NCI-H1048 (cell line): ENCODE data around the gene EVX1.

Source experiments
- DNase-seq: peaks from one replicate; lab custom pipeline; 2025; lab: John Stamatoyannopoulos, UW

Gene EVX1

DNA sequence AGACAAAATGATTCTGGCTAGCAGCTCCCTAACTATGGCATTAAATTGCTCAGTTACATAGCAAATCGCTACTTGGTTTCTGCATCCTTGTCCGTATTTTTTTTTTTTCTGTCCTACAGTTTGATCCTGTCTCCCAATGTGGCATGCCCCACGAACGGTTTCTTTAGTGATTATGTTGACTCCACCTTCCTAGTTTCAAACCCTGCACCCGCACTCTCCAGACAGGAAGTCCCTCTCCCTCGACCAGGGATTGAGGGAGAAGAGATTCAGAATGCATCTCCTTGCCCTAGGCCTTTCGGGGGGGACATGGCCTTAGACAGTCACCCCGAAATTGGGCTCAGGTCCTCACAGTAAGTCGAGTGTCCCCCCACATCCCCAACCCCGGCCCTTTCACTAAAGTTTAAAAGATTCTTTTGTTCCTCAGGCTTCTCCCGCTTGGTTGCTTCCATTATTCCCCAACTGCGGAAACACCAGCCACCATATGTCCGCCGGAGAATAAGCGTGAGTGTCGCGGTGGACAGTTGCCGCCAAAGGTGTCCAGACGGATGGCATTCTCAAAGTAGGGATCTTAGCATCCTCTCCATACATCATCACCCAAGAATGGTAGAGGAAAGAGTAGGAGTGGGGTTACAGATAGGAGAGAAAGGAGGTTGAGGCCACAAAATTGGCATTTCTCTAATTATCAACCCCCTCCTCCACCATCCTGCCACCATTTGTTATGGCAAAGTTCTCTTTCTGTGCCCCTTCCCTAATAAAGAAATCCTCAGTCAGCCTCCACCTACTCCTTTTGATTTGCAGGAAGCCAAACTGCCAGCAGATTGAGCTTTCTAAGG is 7.3 kb downstream of the EVX1 start:
- no peak for DNase-seq

DNA sequence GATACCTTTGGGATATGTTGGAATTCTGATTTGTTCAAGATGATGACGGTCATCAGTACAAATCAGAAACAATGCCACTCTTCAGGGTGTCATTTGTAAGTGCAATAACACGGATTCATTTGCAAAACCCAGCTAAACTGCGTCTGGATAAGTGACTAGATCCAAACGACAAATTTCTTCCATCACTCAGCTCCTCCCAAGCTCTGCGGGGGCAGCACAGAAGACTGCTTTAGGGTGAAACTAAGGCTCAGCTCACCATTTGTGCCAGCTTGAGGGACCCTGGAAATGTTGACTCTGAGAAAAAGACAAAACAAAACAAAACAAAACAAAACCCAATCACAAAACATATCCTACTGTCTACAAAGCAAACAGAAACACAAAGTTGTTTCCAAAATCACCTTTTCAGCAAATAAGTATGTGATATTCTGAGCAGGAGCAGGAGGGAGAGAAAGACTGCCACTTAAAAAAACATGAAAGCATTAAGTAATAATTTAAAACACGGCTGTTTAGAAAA is 8.0 kb downstream of the EVX1 start:
- no peak for DNase-seq

DNA sequence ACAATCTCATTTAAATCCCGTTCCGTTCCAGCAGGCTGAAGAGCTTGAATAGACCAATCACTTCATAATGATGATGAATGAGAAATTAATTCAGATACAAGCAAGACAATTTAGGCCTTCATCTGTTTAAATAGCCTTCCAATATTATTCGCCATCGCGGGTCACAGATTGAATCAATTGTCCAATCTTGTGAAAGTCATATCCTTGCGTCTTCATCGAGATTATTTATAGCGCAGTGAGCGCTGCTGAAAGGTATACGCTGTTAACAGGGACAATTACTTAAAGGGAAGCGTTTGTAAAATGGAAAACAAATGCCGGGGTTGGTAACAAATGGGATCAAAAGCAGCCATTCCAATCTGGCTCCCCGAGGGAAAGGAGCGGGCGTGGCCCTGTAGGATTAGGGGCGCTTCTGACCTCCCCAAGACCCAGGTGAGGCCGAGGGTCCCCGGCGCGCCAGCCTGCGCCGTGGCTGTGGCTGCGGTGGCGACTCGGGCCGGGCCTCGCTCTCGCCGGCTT is 8.6 kb downstream of the EVX1 start:
- no peak for DNase-seq

DNA sequence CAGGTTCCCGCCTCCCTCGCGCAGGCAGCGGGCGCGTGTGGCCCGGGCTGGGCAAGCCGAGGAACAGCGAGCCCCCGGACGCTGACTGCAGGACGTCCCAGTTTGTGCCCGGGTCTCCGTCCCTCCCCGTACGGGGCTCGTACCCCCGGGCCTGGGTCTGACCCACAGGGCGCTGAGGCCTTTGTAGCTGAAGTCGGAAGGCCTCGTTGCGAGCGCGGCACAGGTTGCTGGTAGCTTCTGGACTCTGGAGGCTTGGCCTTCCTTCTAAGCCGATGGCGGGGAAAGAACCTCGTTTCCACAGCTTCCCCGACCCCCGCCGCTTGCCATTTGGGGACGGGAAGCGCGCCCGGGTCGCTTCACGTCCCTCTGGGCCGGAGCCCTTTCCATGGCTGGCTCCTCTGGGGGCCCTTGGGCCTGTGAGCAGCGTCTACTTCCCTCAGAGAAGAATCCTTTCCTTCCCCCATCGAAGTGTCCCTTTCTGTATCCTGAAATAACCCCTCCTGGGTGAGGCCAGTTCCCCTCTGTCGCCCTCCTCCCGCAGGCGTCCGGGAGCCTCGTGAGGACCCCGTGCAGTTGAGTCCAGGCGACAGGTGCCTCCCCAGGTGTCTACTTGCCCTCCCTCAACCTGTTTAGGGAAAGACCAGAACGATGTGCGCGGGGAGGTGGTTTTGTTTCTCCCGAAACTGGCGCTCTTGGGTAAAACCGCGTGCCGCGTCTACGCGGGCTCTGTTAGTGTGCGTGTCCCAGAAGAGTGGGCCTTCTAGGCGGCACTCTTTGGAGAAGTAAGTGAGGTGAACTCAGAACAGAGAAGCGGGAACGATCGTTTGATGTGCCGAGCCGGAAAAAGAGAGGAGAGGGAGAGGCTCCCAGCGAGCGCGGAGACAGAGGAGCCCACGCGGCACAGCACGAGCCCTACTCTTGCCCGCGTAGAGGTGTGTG is 9.3 kb downstream of the EVX1 start:
- no peak for DNase-seq

DNA sequence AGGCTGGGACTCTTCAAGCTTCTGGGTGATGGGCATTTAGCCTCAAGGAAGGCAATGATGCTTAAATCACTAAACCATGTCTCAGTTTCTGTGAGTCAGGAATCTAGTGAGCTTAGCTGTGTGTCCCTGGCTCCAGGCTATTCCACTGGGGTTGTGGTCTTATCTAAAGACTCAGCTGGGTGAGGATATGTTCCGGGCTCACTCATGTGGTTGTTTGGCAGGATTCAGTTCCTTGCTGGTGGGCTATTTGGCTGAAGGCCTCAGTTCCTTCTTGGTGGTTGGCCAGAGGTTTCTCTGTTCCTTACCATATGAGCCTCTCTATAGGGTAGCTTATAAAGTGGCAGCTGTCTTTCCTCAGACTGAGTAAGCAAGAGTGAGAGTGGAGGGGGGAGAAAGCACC is 12.0 kb downstream of the EVX1 start:
- no peak for DNase-seq

DNA sequence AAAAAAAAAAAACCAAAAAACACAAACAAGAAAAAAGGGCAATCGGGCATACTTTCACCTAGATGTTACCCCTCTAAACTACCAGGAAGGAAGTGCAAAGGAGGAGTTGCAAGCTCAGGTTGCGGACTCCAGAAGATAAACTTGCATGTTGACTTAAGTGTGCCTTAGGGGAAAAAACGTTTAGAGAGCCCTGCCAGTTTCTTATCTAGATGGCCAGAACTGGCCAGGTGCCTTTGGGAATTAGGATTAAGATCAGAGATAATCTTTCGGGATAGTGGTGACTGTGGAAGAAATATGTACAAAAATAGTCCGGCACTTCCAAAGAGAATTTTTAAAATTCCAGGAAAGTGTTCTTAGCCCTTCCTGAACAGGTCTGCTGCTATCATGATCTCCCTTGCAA is 17.6 kb downstream of the EVX1 start:
- DNase-seq = no peak

DNA sequence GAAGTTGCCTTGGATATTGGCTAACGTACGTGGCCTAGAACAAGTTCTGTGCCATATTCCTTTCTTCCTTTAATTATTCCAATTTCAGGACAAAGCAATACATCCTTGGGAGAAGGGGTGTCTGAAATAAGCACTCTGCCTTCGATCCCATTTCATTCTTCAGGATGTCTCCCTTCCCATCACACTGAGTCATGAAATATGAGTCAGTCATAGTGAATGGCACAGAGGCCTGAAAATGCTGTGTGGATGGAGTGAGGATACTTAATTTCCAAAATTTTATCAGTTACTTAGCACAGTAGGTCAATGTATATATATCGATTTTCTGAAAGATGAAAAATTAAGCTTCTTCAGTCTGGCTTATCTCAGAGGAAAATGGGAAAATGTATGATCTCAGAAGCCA is 19.5 kb downstream of the EVX1 start:
- no peak for DNase-seq

DNA sequence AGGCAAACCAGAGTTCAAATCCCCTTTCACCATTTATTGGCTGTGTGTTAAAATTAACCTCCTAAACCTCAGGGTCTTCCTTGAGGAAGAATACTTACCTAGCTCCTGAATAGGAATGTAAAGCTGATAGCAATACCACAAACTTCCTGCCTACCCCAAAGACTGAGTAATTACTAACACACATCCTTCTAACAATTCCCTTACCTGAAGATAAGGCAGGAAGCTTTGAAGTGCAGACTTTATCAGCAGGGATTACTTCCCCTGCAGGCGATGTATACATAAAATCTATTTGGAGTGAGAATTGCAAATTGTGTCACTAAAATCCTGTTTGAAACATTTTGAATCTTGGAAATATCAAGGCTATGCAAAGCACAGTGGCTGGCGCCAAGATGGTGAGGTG is 21.2 kb downstream of the EVX1 start:
- no peak for DNase-seq

DNA sequence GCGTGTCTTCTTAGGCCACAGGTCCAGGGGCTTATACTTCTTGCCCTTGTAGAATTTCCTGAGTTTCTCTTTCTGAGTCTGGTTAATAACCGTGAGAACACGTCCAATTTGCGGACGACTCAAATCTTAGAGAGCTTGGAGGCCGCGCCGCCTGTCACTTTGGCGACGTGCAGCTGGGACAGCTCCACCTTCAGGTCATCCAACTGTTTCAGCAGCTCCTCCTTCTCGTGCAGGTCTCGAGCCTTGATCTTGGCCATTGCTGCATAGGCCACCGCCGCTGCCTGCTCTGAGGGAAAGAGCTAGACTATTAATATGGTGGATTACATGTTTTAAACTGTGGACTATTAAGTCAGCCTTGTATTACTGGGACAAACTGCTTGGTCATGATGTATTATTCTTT is 26.9 kb downstream of the EVX1 start:
- no peak for DNase-seq

DNA sequence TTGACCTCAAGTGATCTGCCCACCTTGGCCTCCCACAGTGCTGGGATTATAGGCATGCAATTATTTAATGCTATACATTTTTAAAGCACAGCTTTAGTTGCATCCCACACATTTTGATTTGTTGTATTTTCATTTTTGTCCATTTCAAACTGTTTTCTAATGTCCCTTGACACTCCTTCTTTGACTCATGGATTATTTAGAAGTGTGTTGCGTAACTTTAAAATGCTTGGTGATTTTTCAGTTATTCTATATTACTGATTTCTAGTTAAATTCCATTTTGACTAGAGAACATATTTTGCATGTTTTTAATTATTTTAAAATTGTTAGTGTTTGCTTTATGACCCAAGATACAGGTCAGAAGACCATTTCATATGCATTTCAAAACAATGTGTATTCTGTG is 28.8 kb downstream of the EVX1 start:
- no peak for DNase-seq

DNA sequence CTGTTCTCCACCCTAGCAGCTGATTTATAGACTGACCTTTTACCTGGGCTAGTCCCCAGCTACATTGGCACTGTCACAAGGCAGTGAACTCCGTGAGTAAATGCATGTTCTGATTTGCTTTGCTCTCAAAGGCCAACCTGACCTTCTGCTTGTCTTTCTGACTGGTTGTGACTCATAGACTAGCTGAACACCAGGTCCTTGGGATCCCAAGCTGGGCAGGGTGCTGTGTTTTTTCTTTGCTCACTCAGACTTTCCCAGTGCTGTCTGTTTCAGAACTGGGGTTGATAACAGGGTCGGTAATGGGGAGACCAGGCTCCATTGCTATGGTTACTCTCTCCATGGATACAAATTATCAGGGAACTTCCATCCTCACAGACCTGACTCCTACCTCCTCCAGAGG is 35.0 kb downstream of the EVX1 start:
- DNase-seq = no peak

DNA sequence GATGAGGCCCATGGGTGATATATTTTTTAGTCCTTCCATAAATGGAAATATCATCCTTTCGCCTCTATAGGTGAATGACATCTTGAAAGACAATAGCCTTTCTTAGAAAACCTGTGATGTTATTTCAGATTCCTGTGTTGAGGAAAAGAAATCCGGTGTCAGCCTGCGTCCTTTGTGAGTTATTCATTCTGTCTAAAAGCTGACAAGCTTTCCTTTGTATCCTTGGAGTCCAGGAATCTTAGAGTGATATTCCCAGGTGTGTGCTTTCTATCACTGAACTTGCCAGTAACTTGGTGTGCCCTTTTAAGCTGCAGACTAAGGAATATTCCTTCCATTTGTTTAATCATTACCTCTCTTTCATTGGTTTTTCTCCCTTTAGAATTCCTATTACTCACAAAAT is 41.0 kb downstream of the EVX1 start:
- no peak for DNase-seq

DNA sequence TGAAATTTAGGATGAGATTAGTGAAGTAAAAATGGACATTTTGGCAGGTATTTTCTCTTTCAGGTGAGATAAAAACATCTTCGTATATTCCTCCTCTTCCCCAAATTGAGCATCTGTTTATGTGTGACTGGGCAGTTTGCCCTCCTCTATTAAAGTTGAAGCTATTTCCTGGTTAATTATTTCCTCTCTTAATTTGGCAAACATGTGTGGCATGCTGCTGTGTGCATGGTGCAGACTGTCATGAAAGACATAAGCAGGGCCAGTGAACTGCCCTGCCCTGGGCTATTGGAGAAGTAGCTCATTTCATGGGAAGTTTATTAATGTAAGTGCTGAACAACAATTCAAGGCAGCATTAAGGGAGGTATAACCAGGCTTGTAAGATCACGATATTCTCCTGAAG is 52.6 kb downstream of the EVX1 start:
- no peak for DNase-seq

DNA sequence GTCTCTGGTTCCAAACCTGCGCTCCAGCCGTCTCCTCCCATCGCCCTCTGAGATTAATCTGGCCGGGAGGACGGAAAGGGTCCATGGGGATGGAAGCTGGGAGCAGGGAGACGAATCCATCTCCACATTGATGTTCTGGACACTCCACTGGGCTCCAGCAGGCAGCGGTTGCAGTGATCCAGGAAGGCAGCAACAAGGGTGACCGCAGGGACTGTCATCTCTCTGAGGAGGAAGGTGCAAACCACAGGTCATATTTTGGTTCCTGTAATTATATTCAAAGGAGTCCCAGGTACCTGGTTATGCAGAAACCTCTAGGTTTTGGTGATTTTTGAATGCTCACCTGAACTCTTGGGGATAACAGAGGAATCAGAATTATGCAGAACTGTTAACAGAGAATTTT is 54.8 kb downstream of the EVX1 start:
- no peak for DNase-seq
